CD4-positive, alpha-beta T cell treated with Interleukin-15 for 4 hours (primary cell): ENCODE data around the gene UNG.

ENCODE experiments used
- DNase-seq: peaks from one replicate; pipeline ENCODE4 v3.0.0-alpha.2; 2020; ENCODE audit warnings: low spot score

UNG gene

GRCh38 chr12:109089683-109090082, 7.7 kb upstream of the UNG start:
- no peak for DNase-seq

GRCh38 chr12:109092497-109093021, 4.8 kb upstream of the UNG start:
- no peak for DNase-seq

GRCh38 chr12:109093022-109093918, 4.1 kb upstream of the UNG start, which contains the start of gene ALKBH2:
Gene ALKBH2, minus strand, starts transcription at chr12:109093472. Its CDS starts 686 bp downstream, at chr12:109092786.
- peak; percentile 93 for DNase-seq

GRCh38 chr12:109097140-109097434, 310 bp upstream of the UNG start:
- DNase-seq, result no peak

GRCh38 chr12:109098183-109098604, 797 bp downstream of the UNG start:
- peak; percentile 7 for DNase-seq

- no peak for DNase-seq
These were observed 1.3 kb downstream of the UNG start for GRCh38 chr12:109098651-109099050.

GRCh38 chr12:109099431-109100020, 2.1 kb downstream of the UNG start:
- peak; percentile 12 for DNase-seq

- DNase-seq, result no peak
These were observed 3.3 kb downstream of the UNG start for GRCh38 chr12:109100741-109101140.

- DNase-seq, result no peak
These were observed 5.1 kb downstream of the UNG start for GRCh38 chr12:109102491-109102890.

GRCh38 chr12:109105176-109105575, 7.8 kb downstream of the UNG start:
- DNase-seq, result no peak

GRCh38 chr12:109109746-109110350, 12.5 kb downstream of the UNG start:
- DNase-seq, result no peak

- DNase-seq, result peak; percentile 37
These were observed 13.6 kb downstream of the UNG start for GRCh38 chr12:109110988-109111495.

GRCh38 chr12:109112720-109113465, 15.5 kb downstream of the UNG start:
- no peak for DNase-seq

GRCh38 chr12:109113661-109114321, 16.4 kb downstream of the UNG start:
- DNase-seq, result no peak

GRCh38 chr12:109114644-109115043, 17.2 kb downstream of the UNG start:
- DNase-seq, result no peak

GRCh38 chr12:109115404-109115757, 18.0 kb downstream of the UNG start:
- DNase-seq, result no peak

GRCh38 chr12:109115758-109116610, 18.6 kb downstream of the UNG start, which contains the start of gene ACACB:
Gene ACACB, plus strand, starts transcription at chr12:109116587. Its CDS starts 22,819 bp downstream, at chr12:109139406.
- DNase-seq, result no peak

- no peak for DNase-seq
These were observed 19.2 kb downstream of the UNG start for GRCh38 chr12:109116611-109116949.

- no peak for DNase-seq
These were observed 22.7 kb downstream of the UNG start for GRCh38 chr12:109120095-109120494.

GRCh38 chr12:109120557-109120956, 23.2 kb downstream of the UNG start:
- no peak for DNase-seq
